ENCODE results near the gene BCAS1. TPM values are rescaled to one million over a fixed set of nuclear protein-coding genes. Genes with fewer than 3 reads are reported as not detected.

The BCAS1 gene
- total and polyA plus RNA-seq, 2 donors (not counting 3 experiments of a cell fraction or from before 2014, with no cell fraction given), result not detected

- dilution Hi-C loops (cut with MboI; ENCODE audit: extremely low pct_ligation_motif_present, low sequenced_read_pairs), result no loop called here
- Histone ChIP-seq H3K27me3 (ENCODE audit: control insufficient read depth in 2 of 2, insufficient read depth in 2 of 2, low read length in 2 of 2) (no peaks in the 10 kb centered on the region), H3K9ac (replicated peaks; ENCODE audit: extremely low read depth, insufficient read depth, low read length) (peak overlapping the region; percentile 82), H3K79me2 (ENCODE audit: control insufficient read depth, insufficient read depth, low read length) (no peaks in the 10 kb centered on the region), H3K4me2 (ENCODE audit: insufficient read depth, low read length) (peak overlapping the region; percentile 87), H3K9me1 (replicated peaks; ENCODE audit: control insufficient read depth, extremely low read depth, insufficient read depth, low read length) (no peaks in the 10 kb centered on the region), H3K4me1 (ENCODE audit: control insufficient read depth, extremely low read depth, insufficient read depth, low read length) (peaks cover 30% of the 10 kb centered on the region), H3K27ac (ENCODE audit: insufficient read depth, low read depth, low read length) (peak overlapping the region; percentile 82), H3K4me3 (replicated peaks in 1 of 3; ENCODE audit: insufficient read depth in 1 of 3, low read depth in 1 of 3, low read length in 3 of 3) (peak overlapping the region in 1 of 3 experiments; percentile 13), H3K9me3 (replicated peaks; ENCODE audit: control insufficient read depth, insufficient read depth, low read length) (no peaks in the 10 kb centered on the region), H2AFZ (ENCODE audit: low read depth, low read length) (peak overlapping the region; percentile 78), H4K20me1 (replicated peaks; ENCODE audit: control insufficient read depth, extremely low read depth, insufficient read depth, low read length) (no peaks in the 10 kb centered on the region), H3K36me3 (ENCODE audit: control insufficient read depth in 2 of 2, extremely low read depth in 1 of 2, insufficient read depth in 2 of 2, low read length in 2 of 2) (no peaks in the 10 kb centered on the region)
- TF ChIP-seq GATA2 (IDR thresholded peaks at IDR 0.05; ENCODE audit: insufficient read depth, insufficient read length, low read depth, low read length), result no peak
- CTCF ChIA-PET, result interaction anchor here (0.5 to 6.3 kb wide), 43 partner anchors 8 to 1788 kb away, joined by 3 to 98 read pairs (median 4); partner anchors contain the start of gene ZNF217
- POLR2A ChIA-PET, result interaction anchor here (0.6 to 1.6 kb wide), 5 partner anchors 15 to 1426 kb away, joined by 4 to 10 read pairs (median 6); no protein-coding TSS in a partner anchor
- no peak for DNase-seq (ENCODE audit: low read depth, low spot score)
- no TSS peak for BruUV-seq (replicated peaks)
- FAIRE-seq, result no peak
- intact Hi-C loops (cut with micrococcal nuclease), result loop anchor here (1.0 to 2.0 kb wide), 3 partner anchors 24 to 295 kb away; no protein-coding TSS in a partner anchor
Measured at GRCh38 chr20:53916173-53916512, 154.3 kb downstream of the BCAS1 start.

- Histone ChIP-seq H3K4me1 (ENCODE audit: control insufficient read depth, extremely low read depth, insufficient read depth, low read length) (peaks cover 30% of the 10 kb centered on the region), H4K20me1 (replicated peaks; ENCODE audit: control insufficient read depth, extremely low read depth, insufficient read depth, low read length) (no peaks in the 10 kb centered on the region), H3K27me3 (ENCODE audit: control insufficient read depth in 2 of 2, insufficient read depth in 2 of 2, low read length in 2 of 2) (no peaks in the 10 kb centered on the region), H2AFZ (ENCODE audit: low read depth, low read length) (peak overlapping the region; percentile 91), H3K36me3 (ENCODE audit: control insufficient read depth in 2 of 2, extremely low read depth in 1 of 2, insufficient read depth in 2 of 2, low read length in 2 of 2) (no peaks in the 10 kb centered on the region), H3K79me2 (ENCODE audit: control insufficient read depth, insufficient read depth, low read length) (no peaks in the 10 kb centered on the region), H3K4me2 (ENCODE audit: insufficient read depth, low read length) (peak overlapping the region; percentile 87), H3K9me3 (replicated peaks; ENCODE audit: control insufficient read depth, insufficient read depth, low read length) (no peaks in the 10 kb centered on the region), H3K9ac (replicated peaks; ENCODE audit: extremely low read depth, insufficient read depth, low read length) (peak overlapping the region; percentile 82), H3K9me1 (replicated peaks; ENCODE audit: control insufficient read depth, extremely low read depth, insufficient read depth, low read length) (no peaks in the 10 kb centered on the region), H3K4me3 (replicated peaks in 1 of 3; ENCODE audit: insufficient read depth in 1 of 3, low read depth in 1 of 3, low read length in 3 of 3) (peak overlapping the region; percentile 47 to 81 (median 67)), H3K27ac (ENCODE audit: insufficient read depth, low read depth, low read length) (peak overlapping the region; percentile 82)
- intact Hi-C loops (cut with micrococcal nuclease), result loop anchor here (1.0 to 2.0 kb wide), 10 partner anchors 14 to 337 kb away; no protein-coding TSS in a partner anchor
- ChIA-PET CTCF (interaction anchor here (0.5 to 6.3 kb wide), 44 partner anchors 8 to 1787 kb away, joined by 3 to 98 read pairs (median 4); partner anchors contain the start of gene ZNF217), POLR2A (interaction anchor here (0.6 to 1.6 kb wide), 5 partner anchors 15 to 1425 kb away, joined by 4 to 10 read pairs (median 6); no protein-coding TSS in a partner anchor)
- dilution Hi-C loops (cut with MboI; ENCODE audit: extremely low pct_ligation_motif_present, low sequenced_read_pairs), result no loop called here
- TF ChIP-seq GATA2 (IDR thresholded peaks at IDR 0.05; ENCODE audit: insufficient read depth, insufficient read length, low read depth, low read length) (peak; percentile 41), CTCF (IDR thresholded peaks at IDR 0.05; ENCODE audit: extremely low read depth in 1 of 2, insufficient read depth in 1 of 2, low read depth in 1 of 2, low read length in 2 of 2) (peak; percentile 76 to 88), POLR2AphosphoS5 (IDR thresholded peaks at IDR 0.05; ENCODE audit: insufficient read depth, low read depth, low read length) (no peak)
- no TSS peak for BruUV-seq (replicated peaks)
- peak; percentile 96 for DNase-seq (ENCODE audit: low read depth, low spot score)
- FAIRE-seq, result peak; percentile 83
Measured at GRCh38 chr20:53915446-53916172, 154.8 kb downstream of the BCAS1 start.
